Chondrocyte (in vitro differentiated cells): ENCODE data around the gene UNK. TPM values are rescaled to one million over a fixed set of nuclear protein-coding genes. Genes with fewer than 3 reads are reported as not detected.

Experiments
- DNase-seq: peaks from one replicate; pipeline ENCODE4 v3.0.0; 2021; ENCODE audit warnings: mixed read lengths, low spot score
- H3K27ac Mint-ChIP-seq: one replicate; pipeline ENCODE4 v1.8.0; 2021; ENCODE audit warnings: mild to moderate bottlenecking, moderate library complexity, mixed read lengths; ENCODE audit not compliant: unreplicated experiment
- H3K27me3 Mint-ChIP-seq: 2 replicates; pipeline ENCODE4 v1.8.0; 2021; ENCODE audit warnings: low read depth, mixed read lengths
- H3K36me3 Mint-ChIP-seq: 2 replicates; pipeline ENCODE4 v1.8.0; 2021; ENCODE audit warnings: low read depth, mixed read lengths
- H3K4me1 Mint-ChIP-seq: 2 replicates; pipeline ENCODE4 v1.8.0; 2021; ENCODE audit warnings: low read depth, mild to moderate bottlenecking, mixed read lengths
- H3K4me3 Mint-ChIP-seq: one replicate; pipeline ENCODE4 v1.8.0; 2021; ENCODE audit warnings: mild to moderate bottlenecking, moderate library complexity, mixed read lengths; ENCODE audit not compliant: unreplicated experiment
- H3K9me3 Mint-ChIP-seq: 2 replicates; pipeline ENCODE4 v1.8.0; 2021; ENCODE audit warnings: low read depth, mixed read lengths
- total RNA-seq: library from RNA; stranded (reverse); gene quantifications from 3 replicates; pipeline ENCODE4 v1.2.1, GENCODE V29; 2021
- TF ChIP-seq, protein P1 (sequence below): fragments of 200-600 bp; sonication (generic); IDR thresholded peaks from 2 replicates; pipeline ENCODE4 v1.5.0; 2021; ENCODE audit warnings: antibody characterized with exemption, mild to moderate bottlenecking, moderate library complexity

UNK gene
- total RNA-seq, 1 donor from 2014 or later: 21.0 TPM

DNA sequence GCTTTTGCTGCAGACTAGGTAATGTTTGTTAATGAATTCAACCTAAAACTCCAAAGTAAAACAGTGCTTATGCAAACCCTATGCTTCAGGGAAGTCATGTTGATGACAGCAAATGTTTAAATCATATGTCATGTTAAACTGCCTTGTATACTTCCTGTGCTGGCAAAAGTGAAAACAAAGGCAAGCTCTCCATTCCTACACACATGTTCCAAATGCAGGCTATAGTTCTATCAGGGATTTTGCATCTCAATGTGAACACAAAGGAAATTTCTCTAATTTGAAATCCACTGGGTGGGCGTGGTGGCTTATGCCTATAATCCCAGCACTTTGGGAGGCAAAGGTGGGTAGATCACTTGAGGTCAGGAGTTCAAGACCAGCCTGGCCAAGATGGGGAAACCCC is 19.3 kb downstream of the UNK start:
- TF ChIP-seq, protein P1, sequence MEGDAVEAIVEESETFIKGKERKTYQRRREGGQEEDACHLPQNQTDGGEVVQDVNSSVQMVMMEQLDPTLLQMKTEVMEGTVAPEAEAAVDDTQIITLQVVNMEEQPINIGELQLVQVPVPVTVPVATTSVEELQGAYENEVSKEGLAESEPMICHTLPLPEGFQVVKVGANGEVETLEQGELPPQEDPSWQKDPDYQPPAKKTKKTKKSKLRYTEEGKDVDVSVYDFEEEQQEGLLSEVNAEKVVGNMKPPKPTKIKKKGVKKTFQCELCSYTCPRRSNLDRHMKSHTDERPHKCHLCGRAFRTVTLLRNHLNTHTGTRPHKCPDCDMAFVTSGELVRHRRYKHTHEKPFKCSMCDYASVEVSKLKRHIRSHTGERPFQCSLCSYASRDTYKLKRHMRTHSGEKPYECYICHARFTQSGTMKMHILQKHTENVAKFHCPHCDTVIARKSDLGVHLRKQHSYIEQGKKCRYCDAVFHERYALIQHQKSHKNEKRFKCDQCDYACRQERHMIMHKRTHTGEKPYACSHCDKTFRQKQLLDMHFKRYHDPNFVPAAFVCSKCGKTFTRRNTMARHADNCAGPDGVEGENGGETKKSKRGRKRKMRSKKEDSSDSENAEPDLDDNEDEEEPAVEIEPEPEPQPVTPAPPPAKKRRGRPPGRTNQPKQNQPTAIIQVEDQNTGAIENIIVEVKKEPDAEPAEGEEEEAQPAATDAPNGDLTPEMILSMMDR: no peak
- H3K36me3 Mint-ChIP-seq: peaks cover 7% of the 10 kb centered on the region
- H3K27me3 Mint-ChIP-seq: no peaks in the 10 kb centered on the region
- no peak for DNase-seq
- H3K27ac Mint-ChIP-seq: no peak overlapping the region
- H3K4me3 Mint-ChIP-seq: no peak overlapping the region
- no peaks in the 10 kb centered on the region for H3K9me3 Mint-ChIP-seq
- peaks cover 11% of the 10 kb centered on the region for H3K4me1 Mint-ChIP-seq

DNA sequence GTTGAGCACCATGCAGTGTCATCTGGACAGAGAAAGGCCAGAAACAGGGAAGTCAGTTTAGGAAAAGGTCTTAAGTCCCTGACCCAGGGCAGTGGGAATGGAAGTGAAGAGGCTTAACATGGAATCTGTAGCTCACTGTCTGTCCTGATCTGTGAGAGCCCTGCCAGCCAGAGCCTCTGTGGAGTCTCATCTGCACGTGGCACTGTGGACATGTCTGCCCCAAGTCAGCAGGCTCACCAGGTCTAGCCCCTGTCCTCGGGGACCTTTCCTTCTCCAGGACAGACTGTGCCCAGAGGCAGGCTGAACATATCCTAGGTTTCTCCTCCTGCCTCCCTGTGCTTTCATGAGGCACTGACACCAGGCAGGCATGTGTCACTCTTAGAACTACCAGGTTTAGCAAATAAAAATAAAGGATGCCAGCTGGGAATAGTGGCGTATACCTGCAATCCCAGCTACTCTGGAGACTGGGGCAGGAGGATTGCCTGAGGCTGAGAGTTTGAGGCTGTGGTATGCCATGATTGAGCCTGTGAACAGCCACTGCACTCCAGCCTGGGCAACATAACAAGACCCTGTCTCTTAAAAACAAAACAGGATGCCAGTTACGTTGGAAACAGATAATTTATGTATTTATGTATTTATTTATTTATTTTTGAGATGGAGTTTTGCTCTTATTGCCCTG is 22.4 kb downstream of the UNK start:
- Mint-ChIP-seq H3K4me1 (peaks cover 20% of the 10 kb centered on the region), H3K27me3 (no peaks in the 10 kb centered on the region), H3K4me3 (no peak overlapping the region), H3K9me3 (no peaks in the 10 kb centered on the region), H3K36me3 (no peaks in the 10 kb centered on the region), H3K27ac (no peak overlapping the region)
- TF ChIP-seq, protein P1: no peak
- DNase-seq: peak; percentile 59

DNA sequence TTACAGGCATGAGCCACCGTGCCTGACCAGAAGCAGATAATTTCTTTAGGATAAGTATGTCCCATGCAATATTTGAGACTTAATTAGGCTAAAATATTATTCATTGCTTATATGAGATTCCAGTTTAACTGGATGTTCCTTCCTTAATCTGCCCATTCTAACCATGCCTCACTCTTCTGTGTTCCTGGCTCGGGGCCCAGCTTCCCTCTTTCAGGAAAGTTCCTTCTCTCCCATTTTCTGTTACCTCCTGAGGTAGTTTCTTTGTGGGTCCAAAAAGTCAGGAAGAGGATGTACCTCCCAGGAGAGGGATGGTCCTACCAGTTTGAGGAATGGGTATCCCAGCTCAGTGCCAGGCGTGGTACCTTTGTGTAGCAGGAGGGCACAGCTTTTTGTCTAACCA is 23.3 kb downstream of the UNK start:
- H3K36me3 Mint-ChIP-seq: peaks cover 5% of the 10 kb centered on the region
- H3K9me3 Mint-ChIP-seq: no peaks in the 10 kb centered on the region
- peak overlapping the region; percentile 14 for H3K27ac Mint-ChIP-seq
- H3K27me3 Mint-ChIP-seq: no peaks in the 10 kb centered on the region
- H3K4me3 Mint-ChIP-seq: no peak overlapping the region
- TF ChIP-seq, protein P1: no peak
- DNase-seq: peak; percentile 6
- H3K4me1 Mint-ChIP-seq: peaks cover 20% of the 10 kb centered on the region

DNA sequence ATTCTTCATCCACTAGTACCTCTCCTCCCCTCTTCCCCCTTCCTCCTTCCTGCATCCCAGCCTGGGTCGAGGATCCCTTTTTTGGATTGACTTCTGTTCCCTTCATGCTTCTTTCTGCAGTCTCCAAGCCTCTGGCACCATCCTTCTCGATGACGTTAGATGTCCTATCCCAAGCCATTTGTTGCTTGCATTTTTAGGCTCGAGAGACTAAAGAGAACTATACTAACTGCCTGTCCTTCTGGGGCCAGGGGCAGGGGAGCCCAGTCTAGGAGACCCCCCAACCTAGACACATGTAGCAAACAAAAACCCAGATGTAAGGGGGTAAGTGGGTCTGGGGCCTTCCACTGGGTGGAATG is 23.9 kb downstream of the UNK start:
- Mint-ChIP-seq H3K4me3 (no peak overlapping the region), H3K27ac (peak overlapping the region; percentile 94)

DNA sequence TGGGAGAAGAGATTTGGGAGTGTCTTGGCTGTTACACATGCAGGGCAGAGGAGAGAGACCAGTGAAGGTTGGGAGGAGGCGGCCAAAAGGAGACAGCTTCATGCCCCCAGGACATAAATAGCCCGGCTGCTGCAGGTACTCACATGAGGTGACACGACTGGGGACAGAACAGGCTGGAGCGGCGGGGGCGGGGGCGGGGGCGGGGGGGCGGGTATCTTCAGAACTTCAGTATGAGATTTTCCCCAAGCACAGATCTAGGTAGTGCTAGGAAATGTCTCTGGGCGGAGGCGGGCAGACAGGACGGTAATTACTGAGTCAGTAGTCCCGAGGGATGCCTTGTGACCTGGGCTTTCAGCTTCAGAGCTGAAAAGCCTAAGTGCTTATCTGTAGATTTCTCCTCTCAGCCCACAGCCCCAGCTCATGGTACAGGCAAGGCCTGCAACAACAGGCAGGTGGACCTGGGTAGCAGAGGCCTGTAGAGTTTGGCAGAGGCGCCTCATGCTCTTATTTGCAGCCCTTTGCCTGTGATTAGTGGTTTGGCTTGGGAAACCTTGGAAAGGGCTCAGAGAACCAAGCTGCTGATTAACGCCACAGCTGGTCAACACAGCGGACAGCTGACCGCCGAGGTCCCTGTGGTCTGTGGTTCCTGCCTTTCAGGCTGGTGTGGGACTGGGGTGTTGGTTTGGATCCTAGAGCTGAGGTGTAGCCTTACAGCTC is 24.5 kb downstream of the UNK start:
- H3K9me3 Mint-ChIP-seq: no peaks in the 10 kb centered on the region
- TF ChIP-seq, protein P1: no peak
- no peaks in the 10 kb centered on the region for H3K27me3 Mint-ChIP-seq
- H3K36me3 Mint-ChIP-seq: peaks cover 5% of the 10 kb centered on the region
- H3K27ac Mint-ChIP-seq: peak overlapping the region; percentile 94
- no peak overlapping the region for H3K4me3 Mint-ChIP-seq
- H3K4me1 Mint-ChIP-seq: peaks cover 20% of the 10 kb centered on the region
- peak; percentile 59 for DNase-seq

More for the DNA sequence above, 23.9 kb downstream of the UNK start:
- Mint-ChIP-seq H3K36me3 (peaks cover 5% of the 10 kb centered on the region), H3K27me3 (no peaks in the 10 kb centered on the region), H3K9me3 (no peaks in the 10 kb centered on the region), H3K4me1 (peaks cover 20% of the 10 kb centered on the region)
- TF ChIP-seq, protein P1: no peak
- no peak for DNase-seq
